Caki2 (cell line): Measurements from ENCODE around the gene ZNF148. TPM values are rescaled to one million over a fixed set of nuclear protein-coding genes. Genes with fewer than 3 reads are reported as not detected.

Source experiments
- DNase-seq: peaks from one replicate; pipeline ENCODE4 v3.0.0-alpha.2; 2015; ENCODE audit warnings: low read depth
- in situ Hi-C: cut with HindIII; loops from 2 replicates; pipeline ENCODE4 v1.10.0; 2016; ENCODE audit warnings: low sequenced_read_pairs, low pct_unique_long_range_greater_than_20kb, mixed read lengths
- total RNA-seq: library from RNA; depleted of rRNA; stranded (reverse); fragments of >200 nt; shearing (Covaris generic); gene quantifications from 2 replicates; pipeline ENCODE4 v1.2.3, GENCODE V29; 2014; ENCODE audit warnings: low replicate concordance

The ZNF148 gene
- total RNA-seq, 1 experiment from 2014 or later: 15.2 TPM

DNA sequence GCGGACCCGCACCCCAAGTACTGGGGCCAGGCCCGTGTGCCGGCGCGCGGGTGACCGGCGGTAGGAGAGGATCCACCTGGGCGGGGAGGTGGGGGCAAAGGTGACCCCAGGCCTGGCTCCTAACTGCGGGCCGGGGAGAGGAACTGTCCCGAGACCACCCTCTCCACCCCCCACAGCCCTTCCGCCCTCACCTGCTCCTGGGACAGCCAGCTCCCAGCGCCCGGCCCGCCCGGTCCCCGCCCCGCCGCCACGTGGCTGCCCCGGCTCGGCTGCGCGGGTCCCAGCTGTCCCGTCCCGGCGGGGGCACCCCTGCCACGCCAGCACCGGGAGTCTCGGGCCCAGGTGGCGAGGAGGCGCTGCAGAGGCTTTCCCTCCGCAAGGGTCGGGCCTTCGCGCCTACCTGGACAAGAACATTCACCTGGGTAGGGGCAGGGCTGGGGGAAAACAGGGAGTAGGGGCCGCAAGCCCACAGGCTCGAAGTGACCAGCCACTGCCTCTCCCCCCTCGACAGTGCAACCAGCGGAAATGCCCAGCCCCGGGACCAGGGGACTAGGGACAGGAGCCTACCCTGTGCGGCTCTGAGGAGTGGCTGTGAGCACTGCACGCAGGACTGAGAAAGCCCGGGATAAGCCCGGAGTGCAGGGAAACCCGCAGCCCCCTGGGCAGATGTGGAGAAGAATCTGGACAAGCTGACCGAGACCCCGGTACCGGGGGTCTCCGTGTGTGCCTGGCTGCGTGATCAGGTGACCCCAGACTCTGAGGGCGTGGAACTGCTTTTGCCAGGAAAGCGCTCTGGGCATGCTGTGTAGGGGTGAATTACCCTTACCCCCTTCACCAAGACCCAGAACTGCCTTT lies 162.4 kb downstream of the ZNF148 start, which contains the start of gene SLC12A8:
SLC12A8 (minus strand) TSS at position 240 of the 855 bp plus-strand sequence. CDS start 1,399 bp downstream, outside the sequence.
- no peak for DNase-seq
- in situ Hi-C loops: no loop called here

GRCh38 chr3:125212091-125212508 lies 163.0 kb downstream of the ZNF148 start:
- DNase-seq: no peak
- in situ Hi-C loops: no loop called here

DNA sequence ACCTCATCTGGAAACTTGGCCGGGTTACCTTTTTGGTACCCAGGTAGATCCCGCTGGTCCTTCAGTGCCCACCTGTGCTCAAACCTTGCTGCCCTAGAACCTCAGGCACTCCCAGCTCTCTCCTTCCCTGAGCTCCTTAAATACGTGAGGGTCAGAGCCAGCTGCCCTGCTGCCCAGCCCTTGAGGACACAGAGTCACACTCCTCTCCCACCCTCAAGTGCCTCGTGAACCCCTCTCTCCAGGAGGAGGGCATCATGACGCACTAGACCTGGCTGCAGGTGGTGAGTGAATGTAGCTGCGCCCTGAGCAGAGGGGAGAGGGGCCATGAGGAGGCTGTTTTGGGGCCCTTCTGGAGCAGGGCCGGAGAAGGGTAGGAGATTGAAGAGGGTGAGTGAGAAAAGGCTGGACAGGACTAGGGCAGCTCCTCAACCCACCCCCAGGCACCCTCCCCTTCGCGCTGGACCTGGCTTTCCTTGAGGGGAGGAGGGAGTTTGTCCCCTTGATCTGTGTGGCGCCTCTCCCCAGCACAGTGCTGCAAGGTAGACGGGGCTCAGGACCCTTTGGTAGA lies 163.5 kb downstream of the ZNF148 start:
- in situ Hi-C loops: no loop called here
- DNase-seq: no peak

- in situ Hi-C loops: no loop called here
- DNase-seq: no peak
Observed at GRCh38 chr3:125207949-125208568, 167.1 kb downstream of the ZNF148 start.

GRCh38 chr3:125207507-125207906 lies 167.6 kb downstream of the ZNF148 start:
- DNase-seq: no peak
- in situ Hi-C loops: no loop called here

- in situ Hi-C loops: no loop called here
- DNase-seq: no peak
Observed at GRCh38 chr3:125206934-125207333, 168.2 kb downstream of the ZNF148 start.

DNA sequence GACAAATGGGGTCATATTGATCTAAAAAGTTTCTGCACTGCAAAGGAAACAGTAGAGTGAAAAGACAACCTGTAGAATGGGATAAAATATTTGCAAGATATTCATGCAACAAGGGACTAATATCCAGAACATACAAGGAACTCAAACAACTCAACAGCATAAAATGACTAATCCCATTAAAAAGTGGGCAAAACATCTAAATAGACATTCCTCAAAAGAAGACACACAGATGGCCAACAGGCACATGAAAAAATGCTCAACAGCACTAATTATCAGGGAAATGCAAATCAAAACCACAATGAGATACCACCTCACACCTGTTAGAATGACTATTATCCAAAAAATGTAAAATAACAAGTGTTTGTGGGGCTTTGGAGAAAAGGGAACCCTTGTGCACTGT lies 171.4 kb downstream of the ZNF148 start:
- no peak for DNase-seq
- in situ Hi-C loops: no loop called here

GRCh38 chr3:125202197-125202596 lies 172.9 kb downstream of the ZNF148 start:
- in situ Hi-C loops: no loop called here
- DNase-seq: no peak

GRCh38 chr3:125200731-125201139 lies 174.4 kb downstream of the ZNF148 start:
- DNase-seq: no peak
- in situ Hi-C loops: no loop called here

DNA sequence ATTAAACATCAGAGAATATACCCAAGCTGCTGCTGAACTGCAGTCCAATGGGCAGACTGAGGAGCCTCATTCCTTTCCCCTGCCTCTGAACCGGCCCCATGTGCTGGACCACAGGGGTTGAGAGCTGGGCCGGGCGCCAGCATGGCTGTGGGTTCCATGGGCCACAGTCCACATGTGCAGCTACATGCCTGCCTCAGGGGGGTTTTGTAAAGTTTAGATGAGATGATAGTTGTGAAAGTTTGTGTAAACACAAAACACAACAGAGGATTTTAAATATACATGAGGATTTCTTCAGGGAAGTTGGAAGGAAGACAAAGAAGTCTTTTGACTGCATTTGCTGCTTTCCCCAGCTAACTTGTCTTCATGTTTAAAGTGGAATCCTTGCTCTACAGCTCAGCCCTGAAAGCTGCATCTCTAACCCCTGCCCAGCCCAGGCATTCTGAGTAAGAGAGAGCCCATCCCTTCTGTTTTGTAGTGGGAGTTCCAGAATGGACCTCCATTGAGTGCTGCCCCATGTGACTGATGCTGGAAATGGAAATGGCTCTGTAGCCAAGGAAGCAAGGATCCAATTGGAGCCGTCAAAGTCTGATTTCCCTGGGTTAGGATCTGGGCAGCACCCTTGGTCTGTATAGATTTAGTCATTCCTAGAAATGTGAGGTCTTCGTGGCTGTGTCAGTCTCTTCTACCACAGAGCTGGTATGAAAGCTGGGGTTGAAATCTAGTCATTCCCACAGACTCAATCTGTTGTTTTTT lies 180.1 kb downstream of the ZNF148 start:
- in situ Hi-C loops: no loop called here
- no peak for DNase-seq

DNA sequence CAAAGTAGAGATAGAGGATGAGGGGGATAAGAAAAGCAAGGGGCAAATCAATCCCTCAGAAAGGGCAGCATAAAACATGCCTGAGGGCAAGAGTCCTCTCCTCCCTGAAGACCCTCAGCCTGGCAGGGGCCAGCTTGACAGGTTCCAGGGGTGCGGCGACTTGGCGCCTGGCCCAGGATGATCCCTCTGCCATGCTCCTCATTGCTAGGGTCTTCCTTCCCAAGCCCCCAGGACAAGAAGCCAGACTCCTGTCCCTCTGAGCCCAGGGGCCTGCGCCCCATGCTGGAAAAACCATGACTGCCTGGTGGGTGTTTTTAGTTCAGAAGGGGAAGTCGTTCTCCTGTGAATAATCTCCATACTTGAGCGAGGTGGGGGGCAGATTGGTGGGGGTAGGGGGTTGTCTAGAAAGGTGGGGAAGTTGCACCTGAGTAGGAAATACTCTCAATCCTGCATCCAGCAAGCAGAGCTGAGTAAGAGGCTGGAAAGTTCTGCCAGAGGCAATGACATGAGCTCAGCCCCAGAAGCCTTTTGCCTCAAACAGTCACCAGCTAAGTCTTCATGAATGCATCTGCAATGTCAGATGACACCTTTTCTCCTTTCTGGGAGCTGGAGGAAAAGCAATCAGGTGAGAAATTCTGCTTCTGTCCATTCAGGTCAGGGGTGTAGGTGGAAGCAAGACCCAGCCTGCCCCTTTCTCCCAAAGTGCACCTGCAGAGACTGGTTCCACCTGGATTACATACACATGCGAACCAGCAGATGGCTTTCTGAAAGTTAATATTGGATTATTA lies 180.9 kb downstream of the ZNF148 start:
- no peak for DNase-seq
- in situ Hi-C loops: no loop called here

DNA sequence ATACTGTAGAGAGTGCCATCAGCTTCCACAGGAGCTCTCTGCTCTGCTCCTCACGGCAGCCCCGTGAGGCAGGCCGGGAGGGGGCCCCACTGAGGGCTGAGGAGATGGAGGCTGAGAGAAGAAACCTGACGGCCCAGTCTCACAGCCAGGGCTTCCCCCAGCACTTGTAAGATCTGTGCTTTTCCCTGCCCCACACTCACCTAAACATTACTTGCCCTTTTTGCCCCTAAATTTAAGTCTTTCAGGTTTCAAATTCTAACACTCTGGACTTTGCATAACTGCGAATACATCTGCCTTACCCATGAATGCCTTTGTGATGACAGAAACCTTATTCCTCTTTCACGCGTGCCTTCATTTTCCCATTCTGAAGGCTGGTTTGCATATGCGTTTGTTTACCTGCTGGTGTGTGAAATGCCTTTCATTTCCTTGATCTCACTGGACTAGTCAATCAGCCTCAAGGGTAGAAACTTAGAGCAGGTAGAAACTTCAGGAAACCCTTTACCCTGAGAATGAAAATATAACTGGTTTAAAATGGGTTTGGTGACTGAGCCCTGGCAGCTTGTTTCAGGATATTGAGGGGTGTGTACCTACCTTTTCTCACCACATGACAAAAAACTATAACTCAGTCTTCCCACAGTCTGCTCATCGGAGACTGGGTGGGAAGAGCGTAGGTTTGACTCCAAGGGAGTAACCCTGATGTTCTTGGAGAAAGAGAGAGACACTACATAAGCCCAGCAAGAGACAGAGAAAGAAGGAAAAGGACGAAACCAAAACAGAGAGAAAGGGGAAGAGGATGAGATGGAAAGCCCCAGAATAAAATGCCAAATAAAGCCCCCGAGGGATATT lies 182.7 kb downstream of the ZNF148 start:
- no peak for DNase-seq
- in situ Hi-C loops: no loop called here

DNA sequence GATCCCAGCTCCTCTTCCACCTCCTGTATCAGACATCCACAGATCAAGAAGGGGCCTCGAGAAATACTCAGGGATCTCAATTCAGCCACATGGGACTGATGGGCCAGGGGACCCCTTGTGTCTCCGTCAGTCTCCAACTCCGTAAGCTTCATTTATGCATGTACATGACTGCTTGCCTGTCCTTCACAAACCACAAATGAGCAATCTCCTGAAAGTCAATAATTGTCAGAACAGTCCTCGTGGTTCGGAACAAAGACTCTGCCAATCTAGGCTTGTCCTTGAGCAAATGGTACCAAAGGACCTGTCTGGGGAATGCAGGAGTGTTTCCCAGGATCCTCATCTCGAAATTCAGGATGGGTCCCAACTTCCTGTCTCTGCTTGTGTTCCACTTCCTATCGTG lies 183.4 kb downstream of the ZNF148 start:
- in situ Hi-C loops: no loop called here
- DNase-seq: no peak

DNA sequence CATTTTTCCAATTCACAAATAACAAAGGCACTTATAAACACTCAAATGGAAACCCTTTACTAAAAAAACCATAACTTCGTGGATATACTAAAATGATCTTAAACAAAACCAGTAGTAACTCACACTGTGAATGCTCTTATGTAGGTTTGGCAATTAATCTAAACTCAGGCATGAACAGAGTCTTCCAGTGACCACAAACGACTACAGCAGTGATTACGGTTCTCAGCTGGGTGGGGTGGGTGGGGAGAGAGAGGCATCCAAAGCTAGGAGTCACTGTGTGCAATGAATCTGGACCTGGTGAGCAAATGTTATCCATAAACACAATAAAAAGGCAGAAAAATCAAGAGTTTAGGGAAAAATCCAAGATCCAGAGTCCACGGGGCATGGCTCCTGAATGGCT lies 183.9 kb downstream of the ZNF148 start:
- in situ Hi-C loops: no loop called here
- DNase-seq: no peak

- in situ Hi-C loops: no loop called here
- no peak for DNase-seq
Observed at GRCh38 chr3:125190786-125191185, 184.3 kb downstream of the ZNF148 start.

DNA sequence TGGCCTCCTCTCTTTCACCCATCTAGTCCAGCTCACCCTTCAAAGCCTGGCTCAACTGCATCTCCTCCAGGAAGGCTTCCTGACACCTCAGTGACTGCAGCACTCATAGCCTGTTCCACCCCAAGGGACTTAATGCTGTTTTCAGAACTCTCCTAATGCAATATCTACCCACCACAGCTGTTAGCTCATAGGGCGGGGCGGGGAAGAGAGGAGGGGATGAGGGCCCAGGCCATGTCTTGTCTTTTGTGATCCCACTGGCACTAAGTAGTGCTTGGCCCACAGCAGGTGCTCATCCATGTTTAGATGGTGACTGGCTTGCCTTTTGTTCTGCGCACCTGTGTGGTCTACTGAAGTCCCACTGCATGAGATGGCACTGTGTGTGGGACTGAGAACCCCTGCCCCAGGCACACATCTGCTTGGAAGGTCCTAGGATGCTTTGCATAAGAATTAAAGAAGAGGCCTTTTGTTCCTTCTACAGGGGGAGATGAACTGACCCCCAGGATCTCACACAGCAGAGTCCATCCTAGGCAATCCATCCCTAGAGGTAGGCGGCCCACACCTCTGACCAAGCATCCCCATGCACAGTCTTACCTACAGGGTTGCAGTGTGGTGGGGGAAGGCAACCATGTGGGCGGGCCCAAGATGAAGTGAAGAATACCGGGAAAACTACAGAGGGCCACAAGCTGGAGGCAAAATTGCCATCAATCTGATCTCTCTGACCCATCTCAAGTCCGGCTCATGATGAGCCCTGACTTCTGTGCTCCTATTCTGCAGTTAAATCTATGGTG lies 185.6 kb downstream of the ZNF148 start:
- in situ Hi-C loops: no loop called here
- DNase-seq: no peak
